A673 (cell line): ENCODE measurements around the gene RPAP3.

Source experiments
- CTCF ChIP-seq: fragments of 300-800, 200-600 bp; sonication (generic); conservative IDR thresholded peaks from 2 replicates; pipeline ENCODE4 v1.5.1; 2017; ENCODE audit warnings: low read depth, mild to moderate bottlenecking, antibody characterized with exemption, low read length, moderate library complexity, mixed read lengths
- EZH2 ChIP-seq: fragments of 200-600 bp; sonication (generic); IDR thresholded peaks from 2 replicates; pipeline ENCODE4 v1.6.1; 2017; ENCODE audit warnings: borderline replicate concordance, low read depth, mild to moderate bottlenecking, mixed read lengths, antibody characterized with exemption, low read length; ENCODE audit not compliant: poor library complexity, severe bottlenecking

- no peak for TF ChIP-seq CTCF
- no peak for TF ChIP-seq EZH2
Measured at GRCh38 chr12:47752552-47752951, 46.7 kb upstream of the RPAP3 start.
